GM18511 (cell line): Measurements from ENCODE around the gene TEX51.

Source experiments
- ATAC-seq: cut with Tn5 transposase; IDR thresholded peaks from one replicate; pipeline ENCODE4 v1.9.1; 2021; ENCODE audit warnings: mild to moderate bottlenecking, moderate library complexity; ENCODE audit not compliant: unreplicated experiment

The TEX51 gene

DNA sequence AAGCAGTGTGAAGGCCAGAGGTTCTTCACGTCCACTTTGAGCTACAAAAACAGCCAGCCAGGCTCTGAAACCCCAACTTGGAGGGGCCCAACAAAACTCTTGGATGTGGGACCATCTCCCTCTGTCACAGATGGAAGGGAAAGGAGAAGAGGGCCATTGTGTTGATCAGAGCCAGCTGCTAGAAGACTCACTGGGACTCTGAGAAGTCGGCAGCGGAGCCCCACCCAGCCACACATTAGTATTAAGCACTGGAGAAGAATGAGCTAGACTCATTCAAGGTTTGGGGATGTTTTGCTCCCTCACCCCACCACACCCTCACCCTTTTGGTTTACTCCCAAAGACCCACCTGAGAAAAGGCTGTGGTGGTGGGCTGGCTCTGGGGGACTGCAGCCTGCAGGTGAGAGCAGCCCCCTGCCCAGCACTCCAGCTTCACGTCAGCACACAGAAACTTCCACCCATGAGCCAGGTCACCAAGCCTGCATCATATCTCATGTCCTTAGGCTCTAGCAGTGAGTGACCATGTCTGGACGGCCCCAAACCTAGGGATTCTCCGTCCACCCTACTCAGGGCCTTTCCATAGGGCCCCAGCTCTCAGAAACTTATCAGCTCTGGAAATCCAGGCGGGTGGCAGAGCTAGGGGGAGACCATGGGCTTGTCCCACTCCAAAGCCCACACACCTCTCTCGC lies 12.6 kb downstream of the TEX51 start:
- no peak for ATAC-seq

DNA sequence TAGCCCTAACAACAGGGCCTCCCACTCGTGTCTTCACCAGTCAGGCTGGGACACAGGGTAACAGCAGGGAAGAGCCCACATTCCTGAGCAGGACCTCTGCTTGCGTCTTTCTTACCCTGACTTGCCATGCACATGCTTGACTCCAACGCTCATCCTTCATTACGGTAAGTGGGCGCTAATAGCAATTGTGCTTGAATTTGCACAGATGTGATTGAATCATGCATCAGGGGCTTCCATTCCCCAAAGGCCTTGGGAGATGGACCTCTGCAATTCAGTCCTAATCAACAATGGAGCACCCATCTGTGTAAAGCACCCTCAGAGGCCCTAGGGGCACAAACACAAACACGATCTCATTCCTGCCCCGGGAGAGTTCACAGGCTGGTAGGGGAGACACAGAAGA lies 13.5 kb downstream of the TEX51 start:
- no peak for ATAC-seq

DNA sequence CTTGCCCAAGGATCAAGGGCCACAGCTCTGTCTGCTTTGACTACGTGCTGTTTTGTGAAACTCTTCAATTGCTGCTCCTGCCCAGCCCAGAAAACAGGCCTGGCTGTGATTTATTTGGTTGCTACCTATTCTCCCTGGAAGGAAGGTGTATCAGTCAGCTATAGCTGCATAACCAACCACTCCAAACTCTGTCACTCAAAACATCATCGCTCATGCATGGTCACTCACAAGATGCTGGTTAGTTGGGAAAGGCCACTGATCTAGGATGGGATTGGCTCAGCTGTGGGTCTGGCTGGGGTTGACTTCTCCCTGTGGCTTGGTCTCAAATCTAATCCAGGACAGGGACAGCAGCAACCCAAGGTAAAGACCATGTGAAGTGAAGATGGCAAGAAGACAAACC lies 14.6 kb downstream of the TEX51 start:
- no peak for ATAC-seq

DNA sequence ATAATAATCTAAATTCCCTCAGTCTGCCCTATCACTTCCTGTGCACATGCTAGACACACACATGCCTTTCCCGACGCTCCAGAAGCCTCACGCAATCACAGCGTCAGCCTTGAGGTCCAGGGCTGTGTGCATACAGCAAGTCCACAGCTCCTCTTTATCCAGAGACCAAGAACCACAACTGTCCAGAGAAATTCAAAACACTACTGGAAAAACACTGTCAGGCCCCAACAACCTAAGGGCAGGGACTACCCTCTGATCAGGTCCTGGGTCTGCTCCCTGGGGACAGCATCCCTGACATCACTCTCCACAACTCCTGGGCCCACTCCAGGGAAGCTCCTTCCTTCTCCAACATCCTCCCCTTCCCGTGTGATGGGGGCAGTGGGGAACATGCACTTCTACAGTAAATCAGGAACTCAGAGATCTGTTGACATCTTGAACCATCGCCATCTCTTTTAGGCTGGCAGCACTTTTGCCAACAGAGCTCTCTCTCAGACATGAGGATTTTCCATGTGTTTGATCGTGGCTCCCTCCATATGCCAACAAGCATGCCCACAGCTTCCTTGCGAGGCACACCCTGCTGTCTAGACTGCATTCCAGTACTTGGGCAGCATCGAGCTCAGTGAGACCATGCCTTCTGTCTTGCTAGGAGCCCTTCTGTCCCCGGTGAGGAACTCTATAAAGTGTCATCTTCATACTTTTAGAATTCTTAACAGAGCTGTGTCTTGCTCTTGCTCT lies 15.4 kb downstream of the TEX51 start:
- ATAC-seq = no peak

DNA sequence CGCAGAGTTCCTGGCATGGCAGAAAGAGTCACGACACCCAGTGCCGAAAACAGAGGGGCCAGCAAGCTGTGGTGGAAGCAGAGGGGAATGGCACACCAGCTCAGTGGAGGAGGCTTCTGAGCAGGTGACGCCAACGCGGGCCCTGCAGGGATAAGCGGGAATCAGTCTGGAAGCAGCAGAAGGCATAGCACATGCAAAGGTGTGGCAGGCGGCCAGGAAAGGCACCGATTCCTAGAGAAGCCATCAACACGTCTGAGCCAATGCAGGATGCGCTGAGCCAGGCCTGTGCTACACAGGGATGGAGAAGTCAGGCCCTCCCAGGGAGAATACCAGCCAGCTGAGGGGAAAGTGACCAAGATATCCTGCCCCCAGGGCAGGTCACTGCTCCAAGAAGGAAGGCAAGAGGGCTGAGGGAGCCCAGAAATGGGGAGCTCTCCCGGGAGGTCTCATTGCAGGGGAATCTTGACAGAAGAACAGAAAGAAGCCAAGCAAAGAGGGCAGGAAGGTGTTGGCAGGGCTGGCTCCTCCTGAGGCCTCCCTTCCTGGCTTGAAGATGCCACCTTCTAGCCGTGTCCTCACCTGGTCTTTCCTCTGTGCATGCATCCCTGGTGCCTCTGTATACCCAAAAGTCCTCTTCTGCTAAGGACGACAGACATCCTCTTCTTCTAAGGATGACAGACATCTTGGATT lies 16.3 kb downstream of the TEX51 start:
- no peak for ATAC-seq

DNA sequence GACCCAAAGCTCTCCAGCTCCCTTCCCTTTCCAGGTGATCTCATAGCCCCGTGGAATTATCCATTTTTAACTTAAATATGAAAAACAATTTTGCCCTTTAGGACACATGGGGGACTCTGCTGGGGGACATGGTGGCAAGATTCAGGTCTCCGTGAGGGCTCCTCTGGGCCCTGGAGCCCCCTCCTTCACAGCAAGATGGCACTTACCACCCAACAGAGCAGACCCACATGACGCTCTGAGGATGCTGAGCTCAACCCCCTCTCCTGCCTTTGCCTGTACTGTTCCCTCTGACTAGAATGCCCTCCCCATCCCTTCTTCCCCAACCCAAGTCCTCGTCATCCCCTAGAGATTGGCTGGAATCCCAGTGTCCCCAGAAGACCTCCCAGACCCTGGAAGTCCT lies 17.2 kb downstream of the TEX51 start:
- no peak for ATAC-seq

DNA sequence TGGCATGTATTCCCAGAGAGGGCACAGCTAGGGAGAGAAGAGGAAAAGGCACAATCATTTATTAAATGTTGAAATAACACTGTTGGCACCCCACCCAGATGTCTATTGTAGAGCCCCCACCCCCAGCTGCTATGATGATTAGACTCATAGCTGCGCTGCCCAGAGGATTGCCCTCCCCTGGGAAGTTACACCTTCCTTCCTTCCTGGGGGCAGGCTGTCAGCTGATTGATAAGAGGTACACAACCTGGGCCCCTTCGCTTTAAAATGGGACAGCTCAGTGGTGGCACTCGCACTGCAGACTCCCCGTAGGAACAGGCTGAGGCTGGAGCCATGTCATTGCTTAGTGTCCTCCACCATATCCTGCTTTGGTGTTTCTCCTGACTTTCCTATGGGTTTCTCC lies 18.1 kb downstream of the TEX51 start:
- no peak for ATAC-seq

DNA sequence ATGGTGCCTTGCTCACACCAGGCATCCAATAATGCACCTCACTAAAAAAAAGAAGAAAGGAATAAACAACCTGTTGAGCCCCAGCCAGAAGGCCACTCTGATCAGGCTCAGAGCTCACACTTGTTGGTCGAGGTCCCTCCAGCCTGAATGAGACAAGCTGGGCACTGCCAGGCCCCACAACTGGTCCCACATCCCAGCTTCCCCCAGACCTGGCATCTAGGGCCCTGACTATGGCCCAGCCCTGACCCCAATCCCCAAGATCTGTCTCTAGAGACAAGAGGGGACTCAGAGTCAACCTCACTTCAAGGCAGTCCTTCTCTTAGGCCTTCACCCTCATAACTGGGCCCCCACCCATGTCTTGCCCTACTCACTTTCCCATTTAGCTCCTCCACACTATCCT lies 22.4 kb downstream of the TEX51 start:
- ATAC-seq = no peak

DNA sequence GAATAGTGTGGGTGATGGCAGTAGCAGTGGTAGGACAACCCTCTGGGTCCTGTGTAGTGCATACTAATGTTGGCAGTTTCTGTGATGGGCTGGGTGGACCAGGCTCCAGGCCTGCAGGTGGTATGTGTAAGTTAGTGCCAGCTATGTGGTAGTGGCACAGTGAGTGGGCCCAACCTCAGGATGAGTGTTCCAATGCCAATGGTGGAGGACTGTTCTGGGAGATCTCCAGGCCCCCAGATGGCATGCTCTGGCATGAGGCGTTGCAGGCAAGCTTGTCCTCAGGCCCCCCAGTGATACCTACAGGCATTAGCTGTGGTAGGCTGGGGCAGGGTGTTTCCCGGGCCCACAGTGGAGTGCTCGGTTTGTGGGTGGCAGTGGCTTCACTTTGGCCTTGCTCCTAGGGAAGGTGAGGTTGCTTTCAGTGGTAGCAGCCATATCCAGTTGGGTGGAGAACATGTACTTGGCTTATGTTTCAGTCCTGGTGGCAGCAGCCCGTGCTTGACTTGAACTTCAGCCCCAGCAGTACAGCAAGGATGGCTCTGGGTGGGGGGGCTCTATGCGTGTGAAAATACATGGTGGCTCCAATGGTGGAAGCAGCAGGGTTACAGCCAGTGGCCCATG lies 32.4 kb downstream of the TEX51 start:
- ATAC-seq = no peak

DNA sequence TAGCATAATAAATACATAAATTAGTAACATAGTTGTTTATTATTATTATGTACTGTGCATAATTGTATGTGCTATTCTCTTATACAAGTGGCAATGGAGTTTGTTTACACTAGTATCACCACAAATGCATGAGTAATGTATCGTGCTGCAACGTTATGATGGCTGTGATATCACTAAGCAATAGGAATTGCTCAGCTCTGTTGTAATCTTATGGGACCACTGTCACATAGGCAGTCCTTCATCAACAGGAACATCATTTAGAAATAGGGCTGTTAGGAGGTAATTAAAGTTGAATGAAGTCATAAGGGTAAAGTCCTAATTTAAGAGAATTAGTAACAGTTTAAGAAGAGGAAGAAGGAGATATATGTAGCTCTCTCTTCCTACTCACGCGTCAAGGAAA lies 33.8 kb downstream of the TEX51 start:
- ATAC-seq = no peak

DNA sequence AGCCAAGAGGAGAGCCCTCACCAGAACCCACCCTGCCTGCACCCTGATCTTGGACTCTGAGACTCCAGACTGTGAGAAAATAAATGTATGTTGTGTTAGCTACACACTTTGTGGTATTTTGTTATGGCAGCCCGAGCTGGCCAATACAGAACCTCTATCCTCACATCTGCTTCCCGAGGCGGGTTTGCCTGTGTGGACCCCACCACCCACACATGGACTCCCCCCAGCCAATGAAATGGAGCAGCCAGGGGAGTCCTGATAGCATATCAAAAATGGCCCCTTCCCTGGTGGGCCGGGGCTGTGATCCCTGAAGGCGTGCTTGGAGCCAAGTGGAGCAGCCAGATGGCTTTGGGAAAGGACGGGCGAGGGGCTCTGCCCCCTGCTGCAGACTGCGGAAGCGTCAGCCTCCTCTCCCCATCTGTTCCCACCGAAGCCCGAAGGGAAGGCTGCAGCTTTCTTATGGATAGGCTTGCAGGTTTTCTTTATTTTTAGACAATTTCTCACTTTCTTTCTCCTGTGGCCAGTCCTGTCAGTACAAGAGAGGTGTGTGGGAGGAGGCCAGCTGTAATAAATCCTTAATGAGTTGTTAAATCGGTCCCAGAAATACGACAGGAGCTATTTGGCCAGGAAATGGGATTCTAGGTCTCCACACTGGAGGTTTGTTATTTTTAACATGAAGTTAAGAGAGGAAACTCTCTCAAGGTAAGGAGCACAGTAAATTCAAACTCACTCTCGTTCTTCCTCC lies 34.4 kb downstream of the TEX51 start:
- no peak for ATAC-seq

DNA sequence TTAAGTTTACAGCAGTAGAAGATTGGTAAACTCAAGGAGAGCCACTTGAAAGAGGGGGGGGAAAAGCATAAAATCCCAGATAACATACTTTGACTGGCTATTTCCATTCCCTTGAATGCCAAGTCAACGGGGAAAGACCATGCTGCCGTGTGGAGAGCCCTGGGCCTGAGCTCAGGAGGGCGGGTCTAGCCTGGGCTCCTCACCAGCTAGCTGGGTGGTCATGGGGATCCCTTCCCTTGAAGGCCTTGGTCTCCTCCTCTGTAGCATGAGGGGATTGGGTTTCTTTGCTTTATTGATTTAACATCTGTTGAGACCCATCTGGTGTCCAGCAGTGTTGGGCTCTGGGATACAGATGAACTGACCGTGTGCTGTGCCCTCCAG lies 35.0 kb downstream of the TEX51 start:
- no peak for ATAC-seq

DNA sequence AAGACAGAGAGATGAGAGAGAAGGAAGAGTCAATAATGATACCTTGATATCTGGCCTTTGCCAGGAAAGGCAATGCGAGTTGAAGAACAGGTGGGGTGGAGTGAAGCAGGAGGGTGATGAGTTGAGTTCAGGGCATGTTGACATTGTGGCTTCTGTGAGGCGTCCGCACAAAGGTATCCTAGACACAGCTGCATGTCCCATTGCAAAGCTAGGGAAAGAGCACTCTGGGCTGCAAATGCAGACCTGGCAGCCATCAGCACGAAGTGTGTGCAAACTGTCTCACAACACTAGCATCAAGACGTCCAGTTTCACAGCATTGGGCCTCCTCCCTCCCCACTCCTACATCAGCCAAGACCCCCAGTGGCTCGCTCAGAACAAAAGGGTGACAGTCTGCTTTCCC lies 36.1 kb downstream of the TEX51 start:
- no peak for ATAC-seq

DNA sequence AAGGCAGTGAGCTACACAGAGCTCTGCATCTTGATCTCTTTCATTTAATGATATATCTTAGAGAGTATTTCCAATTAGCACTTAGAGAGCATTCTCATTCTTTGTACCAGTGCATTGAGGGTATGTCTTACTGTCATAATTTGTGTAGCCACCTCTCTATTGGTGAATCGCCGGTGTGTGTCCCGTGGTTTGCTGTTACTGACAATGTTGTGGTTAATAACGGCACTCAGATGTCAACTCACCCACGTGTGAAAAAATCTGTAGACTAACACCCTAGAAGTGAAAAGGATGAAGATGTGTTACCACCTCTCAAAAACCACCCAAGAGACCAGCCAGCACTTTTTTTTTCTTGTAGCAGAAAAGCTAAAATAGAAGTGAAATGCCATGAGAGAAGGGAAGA lies 37.1 kb downstream of the TEX51 start:
- no peak for ATAC-seq

DNA sequence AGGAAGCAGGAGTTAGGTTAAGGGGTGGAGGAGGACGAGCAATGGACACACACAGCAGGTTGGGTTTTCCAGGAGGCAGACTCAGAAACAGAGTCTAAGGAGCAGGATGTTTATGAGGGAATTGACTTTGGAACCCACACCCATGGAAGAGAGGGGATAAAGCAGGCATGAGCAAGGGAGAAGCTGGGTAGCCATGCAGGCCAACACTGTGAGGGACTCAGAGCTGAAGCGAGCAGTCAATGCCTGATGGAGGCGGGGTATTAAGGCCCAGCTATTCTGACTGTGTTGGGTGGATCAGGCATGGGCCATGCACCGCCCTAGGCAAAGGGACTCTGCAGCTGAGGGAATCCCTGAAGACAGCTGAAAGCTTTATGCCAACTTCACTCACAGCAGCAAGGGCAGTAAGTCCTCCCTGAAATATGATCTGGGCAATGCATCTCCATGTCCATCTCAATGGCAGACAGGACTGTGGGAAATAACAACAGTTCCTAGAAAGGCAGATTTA lies 37.6 kb downstream of the TEX51 start:
- no peak for ATAC-seq

DNA sequence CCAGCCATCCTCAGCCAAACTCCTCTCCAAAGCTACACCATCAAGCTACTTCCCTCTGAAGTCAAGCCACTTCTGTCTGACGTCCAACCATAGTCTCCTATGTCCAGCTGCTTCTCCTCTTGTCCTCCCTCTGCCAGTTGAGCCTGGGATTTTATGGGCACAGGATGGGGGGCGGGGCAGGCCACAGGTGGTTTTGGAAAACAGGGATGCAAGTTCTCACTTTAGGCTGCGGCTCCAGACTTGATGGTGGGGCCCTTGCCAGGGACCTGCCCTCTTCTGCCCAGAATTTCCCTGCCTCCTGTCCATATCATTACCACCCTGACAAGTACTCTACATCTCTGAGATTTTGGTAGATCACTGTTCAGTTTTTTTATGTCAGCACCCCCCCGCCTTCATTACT lies 41.6 kb downstream of the TEX51 start:
- no peak for ATAC-seq

DNA sequence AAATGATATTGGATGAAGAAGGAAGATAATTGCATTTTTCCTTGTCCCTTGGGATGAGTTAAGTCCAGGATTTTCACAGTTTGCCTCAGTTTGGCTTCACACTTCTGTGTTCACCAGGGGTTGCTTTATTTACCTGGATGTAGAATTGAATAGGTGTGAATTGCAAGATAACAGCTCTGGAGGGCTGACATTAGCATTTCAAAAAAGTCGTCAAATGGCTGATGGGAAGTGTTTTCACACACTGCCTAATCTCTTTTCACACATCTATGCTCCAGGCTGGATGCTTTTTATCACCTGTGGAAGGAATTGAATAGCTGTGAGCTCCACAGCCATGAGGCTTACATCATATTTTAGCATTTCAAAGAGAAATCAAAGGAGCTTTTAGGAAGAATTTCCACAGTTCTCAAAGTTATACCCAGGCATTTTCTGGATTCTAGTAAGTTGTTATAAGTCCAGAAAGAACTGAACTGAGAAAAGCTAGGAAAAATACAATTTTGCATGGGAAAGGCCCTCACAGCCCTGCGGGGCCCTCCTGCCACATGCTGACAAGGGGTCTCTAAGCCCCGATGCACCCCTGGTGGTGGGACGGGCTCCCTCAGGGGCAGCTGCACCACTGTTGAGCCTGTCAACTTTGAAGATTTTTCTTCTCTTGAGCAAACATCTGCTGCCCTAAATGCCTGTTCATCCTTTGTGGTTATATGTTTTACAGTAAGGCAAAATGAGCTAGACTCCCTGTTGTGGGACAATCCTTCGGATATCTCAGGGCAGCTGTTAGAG lies 43.9 kb downstream of the TEX51 start:
- no peak for ATAC-seq

DNA sequence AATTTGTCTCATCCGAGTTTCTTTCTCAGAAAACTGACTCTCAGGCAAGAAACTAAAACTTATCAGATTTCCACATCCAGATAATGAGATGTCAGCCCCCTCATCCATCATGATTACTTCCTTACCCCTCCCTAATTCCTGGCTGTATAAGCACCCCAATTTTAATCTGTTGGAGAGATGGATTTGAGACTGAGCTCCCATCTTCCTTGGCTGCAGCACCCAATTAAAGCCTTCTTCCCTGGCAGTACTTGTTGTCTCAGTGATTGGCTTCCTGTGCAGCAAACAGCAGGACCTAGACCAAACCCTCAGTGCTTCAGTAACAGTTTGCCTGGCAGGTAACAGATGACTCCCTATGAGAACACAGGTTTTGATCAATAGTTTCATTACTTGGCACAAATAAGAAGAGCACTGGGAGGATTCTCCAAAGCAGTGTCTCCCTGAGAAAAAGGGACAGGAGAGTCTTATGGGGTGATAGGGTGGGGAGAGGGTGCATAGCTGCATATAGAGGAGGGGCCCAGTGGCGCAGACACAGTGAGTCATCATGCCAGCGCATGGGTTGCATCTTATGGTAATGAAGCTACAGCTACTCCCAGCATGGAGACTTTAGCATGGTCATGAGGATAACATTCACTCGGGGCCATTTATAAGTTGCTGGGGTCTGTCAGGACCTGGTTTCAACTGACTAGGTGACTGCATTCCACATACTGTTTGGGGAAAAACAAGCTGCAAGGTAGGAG lies 45.1 kb downstream of the TEX51 start:
- ATAC-seq = no peak

DNA sequence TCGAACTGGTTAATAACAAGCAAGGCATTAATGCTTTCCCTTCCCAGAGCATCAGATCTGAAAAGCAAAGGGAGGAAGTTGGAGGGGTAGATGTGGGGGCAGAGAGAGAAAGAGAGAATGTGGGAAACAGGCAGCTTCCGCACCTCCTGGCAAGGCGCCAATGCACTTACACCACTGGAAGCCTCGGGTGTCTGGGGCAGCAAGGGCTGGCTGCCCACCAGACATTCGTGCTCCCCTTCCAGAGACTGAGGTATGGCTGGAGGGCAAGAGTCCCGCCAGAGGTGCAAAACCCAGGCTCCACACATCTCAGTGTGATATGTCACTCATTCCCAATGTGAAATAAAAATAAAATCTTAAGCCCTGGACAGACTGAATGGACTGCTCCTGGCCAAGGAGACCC lies 46.4 kb downstream of the TEX51 start:
- ATAC-seq = no peak
